Thyroid gland (tissue), 4 donors: ENCODE results near the gene ZNF132.

ENCODE experiments used
- CTCF ChIP-seq, 6 experiments: fragments of 200-600 bp in 3 of 6; fragments of 450-650 bp in 3 of 6; sonication (generic) in 3 of 6; IDR thresholded peaks; one replicate each; pipeline ENCODE4 v1.5.1; 2016 to 2019; ENCODE audit warnings: antibody characterized with exemption in 6 of 6, mild to moderate bottlenecking in 2 of 6, inconsistent platforms in 1 of 6, moderate library complexity in 1 of 6
- POLR2A ChIP-seq, 2 donors: fragments of 450-650 bp; IDR thresholded peaks; one replicate each; pipeline ENCODE4 v1.6.1; 2017; ENCODE audit warnings: antibody characterized with exemption in 2 of 2, mild to moderate bottlenecking in 2 of 2, moderate library complexity in 1 of 2

GRCh38 chr19:58480831-58481230 is 40.9 kb upstream of the ZNF132 start:
- TF ChIP-seq CTCF (IDR thresholded peaks at IDR 0.05): no peak
- TF ChIP-seq POLR2A (IDR thresholded peaks at IDR 0.05): no peak
